ENCODE measurements around the gene CEP128.

The CEP128 gene

DNA sequence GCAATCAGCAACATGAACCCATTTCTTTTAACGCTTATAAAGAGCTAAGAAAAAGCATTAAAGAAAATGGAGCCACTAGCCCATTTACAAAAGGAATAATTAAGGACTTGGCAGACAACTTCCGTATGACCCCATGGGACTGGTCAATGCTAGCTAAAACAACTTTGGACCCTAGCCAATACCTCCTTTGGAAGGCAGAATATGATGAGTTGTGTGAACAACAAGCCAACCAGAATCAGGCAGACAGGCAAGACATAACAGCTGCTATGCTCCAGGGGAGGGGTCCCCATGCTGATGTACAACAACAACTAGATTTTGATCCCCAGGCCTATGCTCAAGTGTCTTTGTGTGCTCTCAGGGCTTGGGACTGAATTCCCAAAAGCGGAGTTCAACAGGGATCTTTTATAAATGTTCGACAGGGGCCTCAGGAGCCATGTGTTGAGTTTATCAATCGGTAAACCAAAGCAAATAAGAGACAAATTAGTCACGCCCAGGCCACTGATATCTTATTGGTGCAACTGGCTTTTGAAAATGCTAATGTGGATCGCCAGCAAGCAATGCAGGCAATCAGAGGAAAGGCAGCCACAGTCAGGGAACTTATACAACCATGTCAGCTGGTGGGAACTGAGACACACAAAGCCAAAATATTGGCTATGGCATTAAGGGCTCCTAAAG, 475.9 kb downstream of the CEP128 start:
- DNase-seq: peak; percentile 3 to 77

DNA sequence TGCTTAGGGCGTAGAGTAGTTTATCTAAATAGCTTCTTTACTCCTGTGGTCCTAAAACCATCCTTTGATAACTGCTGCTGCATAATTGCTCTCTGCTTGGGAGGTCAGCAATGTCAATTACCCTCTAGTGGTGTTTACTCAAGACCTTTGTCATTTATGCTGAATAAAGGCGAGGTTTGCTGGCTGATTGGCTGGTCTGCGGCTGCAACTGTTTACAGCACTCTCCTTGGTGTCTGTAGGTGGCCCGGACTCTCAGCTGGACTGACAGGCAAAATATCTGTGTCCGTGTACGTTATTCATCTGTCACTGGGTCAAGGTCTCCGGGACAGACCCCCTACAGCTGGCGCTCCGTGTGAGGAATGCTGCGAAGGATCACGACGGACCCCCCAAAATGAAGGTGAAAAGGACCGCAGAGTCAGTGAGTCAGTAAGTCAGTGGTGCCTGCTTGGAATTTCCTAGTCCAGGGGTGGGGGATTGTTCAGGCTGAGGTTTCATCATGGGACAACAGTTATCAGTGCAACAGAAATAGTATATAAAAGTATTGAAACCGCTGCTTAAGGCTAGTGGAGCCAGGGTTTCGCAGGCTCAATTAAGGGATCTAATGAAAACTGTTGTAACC, 476.9 kb downstream of the CEP128 start:
- DNase-seq: no peak

DNA sequence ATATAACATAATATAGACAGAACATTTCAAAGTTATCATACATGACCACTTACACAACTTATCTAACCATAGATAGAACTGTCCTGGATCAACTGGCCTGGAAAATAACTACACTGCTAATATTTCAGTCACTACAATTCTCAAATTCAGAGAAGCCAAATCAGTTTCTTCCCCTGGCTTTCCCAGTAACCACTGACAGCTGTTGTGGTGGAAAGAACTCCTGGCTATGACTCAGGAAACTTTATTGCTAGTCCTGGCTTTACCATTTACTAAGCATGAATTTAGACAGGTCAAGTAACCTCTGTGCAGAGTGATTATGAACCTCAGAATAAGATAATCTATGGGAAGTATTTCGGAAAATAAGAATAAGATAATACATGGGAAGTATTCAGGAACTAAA, 485.3 kb downstream of the CEP128 start:
- no peak for DNase-seq

DNA sequence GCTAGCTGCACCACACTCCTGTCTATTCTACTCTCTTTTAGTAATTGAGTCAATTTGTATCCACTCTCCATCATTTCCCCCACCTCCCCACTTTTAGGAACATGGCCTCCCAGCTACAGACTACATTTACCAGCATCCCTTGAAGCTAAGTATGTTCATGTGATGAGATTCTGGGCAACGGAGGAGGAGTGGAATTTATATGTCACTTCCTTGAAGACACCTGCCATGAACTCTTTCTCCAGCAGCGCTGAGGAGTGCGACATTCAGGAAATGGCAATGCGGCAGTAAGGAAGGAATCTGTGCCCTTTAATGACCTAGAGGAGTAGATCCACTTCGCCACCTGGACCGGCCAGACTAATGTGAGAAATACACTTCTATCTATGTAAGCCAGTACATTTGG, 486.5 kb downstream of the CEP128 start:
- DNase-seq: no peak

DNA sequence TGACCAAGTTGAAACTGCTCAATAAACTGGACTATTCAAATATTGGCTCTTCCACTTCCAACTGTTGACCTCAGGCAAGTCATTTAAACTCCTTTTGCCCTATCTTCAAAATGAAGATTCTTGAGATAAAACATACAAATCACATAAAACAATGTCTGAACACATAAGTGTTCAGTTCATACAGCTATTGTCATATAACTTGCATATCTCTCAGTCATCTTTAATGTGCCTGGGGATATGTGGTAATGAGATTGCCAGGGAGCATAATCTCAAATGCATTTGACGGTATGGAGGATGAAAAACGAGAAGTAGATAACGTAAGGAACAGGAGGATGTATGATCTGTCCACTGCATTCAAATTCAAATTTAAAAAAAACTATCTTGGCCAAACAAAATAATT, 493.3 kb downstream of the CEP128 start:
- no peak for DNase-seq

DNA sequence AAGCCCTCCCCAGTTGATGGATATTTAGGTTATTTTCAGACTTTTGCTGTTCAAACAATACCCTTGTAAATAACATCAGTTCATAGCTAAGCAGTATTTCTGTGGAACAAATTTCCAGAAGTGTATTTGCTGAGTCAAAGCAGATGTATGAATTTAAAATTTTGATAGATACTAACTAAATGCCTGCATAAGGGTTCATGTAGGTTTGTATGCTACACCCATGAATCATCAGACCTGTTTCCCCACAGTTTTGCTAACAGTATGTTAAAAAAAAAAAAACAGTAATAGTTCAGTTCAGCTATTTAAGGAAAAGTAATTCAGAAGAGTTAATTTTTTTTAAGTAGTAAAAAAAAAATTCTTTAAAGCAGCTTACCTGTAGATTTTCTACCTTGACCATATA, 494.1 kb downstream of the CEP128 start:
- no peak for DNase-seq
